Epithelial cell of esophagus (primary cell): ENCODE measurements around the gene GATA5.

Experiments used
- DNase-seq: peaks from one replicate; pipeline ENCODE4 v3.0.0; 2010; ENCODE audit warnings: low read depth
- H3K4me3 ChIP-seq: 2 replicates; pipeline ENCODE4 v1.5.1; 2011; ENCODE audit warnings: mild to moderate bottlenecking, low read length, control low read depth
- CTCF ChIP-seq: IDR thresholded peaks from 2 replicates; pipeline ENCODE4 v1.5.1; 2011; ENCODE audit warnings: low read depth, mild to moderate bottlenecking, low read length, control low read depth, inconsistent platforms; ENCODE audit not compliant: insufficient read depth; ENCODE audit errors: missing control alignments

The GATA5 gene

GRCh38 chr20:62422636-62423325 lies 53.0 kb downstream of the GATA5 start:
- TF ChIP-seq CTCF = no peak
- no peak overlapping the region for H3K4me3 ChIP-seq
- DNase-seq = no peak

- DNase-seq = no peak
- TF ChIP-seq CTCF = no peak
- no peak overlapping the region for H3K4me3 ChIP-seq
Observed at GRCh38 chr20:62421716-62421990, 54.1 kb downstream of the GATA5 start.

- no peak for DNase-seq
- TF ChIP-seq CTCF = no peak
- H3K4me3 ChIP-seq = no peak overlapping the region
Observed at GRCh38 chr20:62420846-62421715, 54.7 kb downstream of the GATA5 start.

- no peak for DNase-seq
- no peak overlapping the region for H3K4me3 ChIP-seq
- no peak for TF ChIP-seq CTCF
Observed at GRCh38 chr20:62419759-62420158, 56.0 kb downstream of the GATA5 start.

GRCh38 chr20:62418709-62419487 lies 56.9 kb downstream of the GATA5 start:
- TF ChIP-seq CTCF = no peak
- H3K4me3 ChIP-seq = no peak overlapping the region
- DNase-seq = no peak

- no peak for DNase-seq
- no peak overlapping the region for H3K4me3 ChIP-seq
- no peak for TF ChIP-seq CTCF
Observed at GRCh38 chr20:62417981-62418708, 57.6 kb downstream of the GATA5 start.
